OCI-LY7 (cell line): ENCODE data around the gene BHLHA9.

Experiments
- CTCF ChIP-seq: fragments of 200-600 bp; sonication (generic); conservative IDR thresholded peaks from 2 replicates; pipeline ENCODE4 v1.5.1; 2014; ENCODE audit warnings: mild to moderate bottlenecking, antibody characterized with exemption, low read length, moderate library complexity, mixed read lengths
- EZH2phosphoT487 ChIP-seq: fragments of 200-600 bp; sonication (generic); IDR thresholded peaks from 2 replicates; pipeline ENCODE4 v1.6.1; 2018; ENCODE audit warnings: low read depth, borderline replicate concordance, mild to moderate bottlenecking, mixed run types, antibody characterized with exemption, low read length, moderate library complexity, mixed read lengths

DNA sequence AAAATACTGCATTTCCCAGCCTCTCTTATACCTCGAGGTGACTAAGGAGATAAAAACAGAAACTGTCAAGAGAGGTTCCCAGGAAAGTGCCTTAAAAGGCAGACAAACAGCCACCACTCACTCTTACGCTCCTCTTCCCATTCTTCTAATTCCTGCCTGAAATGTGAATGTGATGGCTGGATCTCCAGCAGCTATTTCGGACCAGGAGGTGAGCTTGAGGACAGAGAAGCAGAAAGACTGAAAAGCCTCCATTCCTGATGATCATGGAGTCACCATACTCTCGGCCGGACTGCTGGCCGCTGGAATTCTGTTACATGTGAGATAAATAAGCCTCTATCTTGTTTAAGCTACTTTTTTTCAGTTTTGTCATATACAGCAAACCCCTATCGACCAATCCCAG, 49.0 kb upstream of the BHLHA9 start:
- no peak for TF ChIP-seq CTCF
- TF ChIP-seq EZH2phosphoT487 = no peak
